ENCODE measurements around the gene HCFC1R1. TPM values are rescaled to one million over a fixed set of nuclear protein-coding genes. Genes with fewer than 3 reads are reported as not detected.

HCFC1R1 gene
- total RNA-seq, 2 donors from 2014 or later: 49.8 to 59.1 TPM

DNA sequence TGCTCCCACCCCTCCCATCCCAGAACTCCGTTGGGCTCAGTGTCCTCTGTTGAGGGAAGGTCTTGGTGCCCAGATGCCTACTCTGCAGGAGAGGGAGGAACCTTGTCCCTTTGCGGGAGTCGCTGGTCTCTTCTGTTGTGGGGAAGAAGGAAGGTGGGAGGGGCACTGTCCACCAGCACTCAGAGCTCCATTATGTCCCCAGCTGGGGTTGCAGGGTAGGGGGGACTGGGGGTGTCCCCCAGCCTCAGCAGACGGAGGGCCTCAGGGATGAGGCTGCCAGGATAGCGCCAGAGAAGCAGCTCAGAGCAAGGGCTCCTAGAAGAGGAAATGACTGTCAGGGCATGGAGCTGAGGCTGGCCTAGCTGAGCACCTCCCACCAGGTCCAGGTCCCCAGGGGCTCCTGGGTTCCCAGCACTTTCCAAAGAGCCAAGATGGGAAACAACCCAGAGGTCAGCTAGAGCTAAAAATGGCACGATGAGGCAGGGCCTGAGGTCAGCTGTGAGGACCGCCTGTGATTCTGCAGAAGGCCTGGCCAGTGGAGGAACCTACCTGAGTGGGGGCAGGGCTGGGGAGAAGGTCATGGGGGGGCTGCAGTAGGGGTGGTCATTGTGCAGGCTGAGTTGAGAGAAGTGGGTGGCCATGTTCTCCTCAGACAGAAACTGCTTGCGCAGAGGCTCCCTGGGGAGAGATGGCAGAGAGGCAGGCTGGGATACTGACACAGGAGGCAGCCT is 893 bp downstream of the HCFC1R1 start:
- H3K27ac ChIP-seq (ENCODE audit: low read depth, low read length): peak overlapping the region; percentile 90
- TF ChIP-seq, protein P1, sequence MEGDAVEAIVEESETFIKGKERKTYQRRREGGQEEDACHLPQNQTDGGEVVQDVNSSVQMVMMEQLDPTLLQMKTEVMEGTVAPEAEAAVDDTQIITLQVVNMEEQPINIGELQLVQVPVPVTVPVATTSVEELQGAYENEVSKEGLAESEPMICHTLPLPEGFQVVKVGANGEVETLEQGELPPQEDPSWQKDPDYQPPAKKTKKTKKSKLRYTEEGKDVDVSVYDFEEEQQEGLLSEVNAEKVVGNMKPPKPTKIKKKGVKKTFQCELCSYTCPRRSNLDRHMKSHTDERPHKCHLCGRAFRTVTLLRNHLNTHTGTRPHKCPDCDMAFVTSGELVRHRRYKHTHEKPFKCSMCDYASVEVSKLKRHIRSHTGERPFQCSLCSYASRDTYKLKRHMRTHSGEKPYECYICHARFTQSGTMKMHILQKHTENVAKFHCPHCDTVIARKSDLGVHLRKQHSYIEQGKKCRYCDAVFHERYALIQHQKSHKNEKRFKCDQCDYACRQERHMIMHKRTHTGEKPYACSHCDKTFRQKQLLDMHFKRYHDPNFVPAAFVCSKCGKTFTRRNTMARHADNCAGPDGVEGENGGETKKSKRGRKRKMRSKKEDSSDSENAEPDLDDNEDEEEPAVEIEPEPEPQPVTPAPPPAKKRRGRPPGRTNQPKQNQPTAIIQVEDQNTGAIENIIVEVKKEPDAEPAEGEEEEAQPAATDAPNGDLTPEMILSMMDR (conservative IDR thresholded peaks at IDR 0.05): no peak
- H3K4me1 Mint-ChIP-seq: peaks cover 29% of the 10 kb centered on the region

DNA sequence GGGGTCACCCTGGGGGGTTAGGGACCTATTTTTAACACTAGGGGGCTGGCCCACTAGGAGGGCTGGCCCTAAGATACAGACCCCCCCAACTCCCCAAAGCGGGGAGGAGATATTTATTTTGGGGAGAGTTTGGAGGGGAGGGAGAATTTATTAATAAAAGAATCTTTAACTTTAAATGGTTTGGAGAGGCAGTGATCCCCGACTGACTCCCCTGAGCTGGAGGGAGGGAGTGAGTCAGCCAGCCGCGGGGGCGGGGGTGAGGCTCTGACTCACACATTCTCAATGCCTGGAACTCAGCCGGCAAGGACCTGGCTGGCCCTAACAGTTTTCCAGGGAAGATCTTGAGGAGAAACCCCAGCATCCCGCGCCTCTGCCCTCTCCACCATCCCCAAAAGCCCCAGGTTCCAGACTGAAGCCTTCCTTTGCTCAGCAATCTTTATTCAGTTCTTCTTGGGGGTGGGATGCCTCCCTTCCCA is 1.5 kb downstream of the HCFC1R1 start:
- H3K36me3 ChIP-seq (ENCODE audit: control insufficient read depth, insufficient read depth, low read length): peaks cover 28% of the 10 kb centered on the region
- DNase-seq: peak; percentile 95
- Mint-ChIP-seq H3K4me1 (peaks cover 29% of the 10 kb centered on the region), H3K27me3 (ENCODE audit: insufficient read depth) (no peaks in the 10 kb centered on the region), H3K36me3 (ENCODE audit: low read depth) (peaks cover 20% of the 10 kb centered on the region), H3K4me3 (peak overlapping the region; percentile 83), H3K9me3 (no peaks in the 10 kb centered on the region), H3K27ac (peak overlapping the region; percentile 99)
- H3K27ac ChIP-seq (ENCODE audit: low read depth, low read length): peak overlapping the region; percentile 95
- H3K27me3 ChIP-seq (ENCODE audit: control insufficient read depth, insufficient read depth, low read length, poor library complexity, severe bottlenecking): no peaks in the 10 kb centered on the region
- 0 to 9% methylated on average over 4 to 7 of the region's 8 CpGs for WGBS, 2 experiments (ENCODE audit: insufficient coverage in 1 of 2, insufficient read length in 1 of 2)
- peak overlapping the region; percentile 99 for H3K9ac ChIP-seq (ENCODE audit: extremely low read depth, low read length, poor library complexity, severe bottlenecking)
- peak overlapping the region; percentile 97 for H3K4me3 ChIP-seq (ENCODE audit: low read length)
- no peaks in the 10 kb centered on the region for H3K9me3 ChIP-seq (ENCODE audit: control insufficient read depth, low read length)
- TF ChIP-seq, protein P1 (conservative IDR thresholded peaks at IDR 0.05): no peak
- peaks cover 12% of the 10 kb centered on the region for H3K4me1 ChIP-seq (ENCODE audit: control insufficient read depth, insufficient read depth, low read length)

More for the DNA sequence above, 893 bp downstream of the HCFC1R1 start:
- Mint-ChIP-seq H3K36me3 (ENCODE audit: low read depth) (peaks cover 23% of the 10 kb centered on the region), H3K4me3 (peak overlapping the region; percentile 83), H3K9me3 (no peaks in the 10 kb centered on the region), H3K27me3 (ENCODE audit: insufficient read depth) (no peaks in the 10 kb centered on the region), H3K27ac (peak overlapping the region; percentile 99)
- Histone ChIP-seq H3K4me3 (ENCODE audit: low read length) (peak overlapping the region; percentile 97), H3K9me3 (ENCODE audit: control insufficient read depth, low read length) (no peaks in the 10 kb centered on the region), H3K36me3 (ENCODE audit: control insufficient read depth, insufficient read depth, low read length) (peaks cover 30% of the 10 kb centered on the region), H3K4me1 (ENCODE audit: control insufficient read depth, insufficient read depth, low read length) (peaks cover 12% of the 10 kb centered on the region), H3K27me3 (ENCODE audit: control insufficient read depth, insufficient read depth, low read length, poor library complexity, severe bottlenecking) (no peaks in the 10 kb centered on the region), H3K9ac (ENCODE audit: extremely low read depth, low read length, poor library complexity, severe bottlenecking) (peak overlapping the region; percentile 99)
- 32 to 34% methylated on average over 3 to 8 of the region's 8 CpGs for WGBS, 2 experiments (ENCODE audit: insufficient coverage in 1 of 2, insufficient read length in 1 of 2)
- peak; percentile 87 for DNase-seq

DNA sequence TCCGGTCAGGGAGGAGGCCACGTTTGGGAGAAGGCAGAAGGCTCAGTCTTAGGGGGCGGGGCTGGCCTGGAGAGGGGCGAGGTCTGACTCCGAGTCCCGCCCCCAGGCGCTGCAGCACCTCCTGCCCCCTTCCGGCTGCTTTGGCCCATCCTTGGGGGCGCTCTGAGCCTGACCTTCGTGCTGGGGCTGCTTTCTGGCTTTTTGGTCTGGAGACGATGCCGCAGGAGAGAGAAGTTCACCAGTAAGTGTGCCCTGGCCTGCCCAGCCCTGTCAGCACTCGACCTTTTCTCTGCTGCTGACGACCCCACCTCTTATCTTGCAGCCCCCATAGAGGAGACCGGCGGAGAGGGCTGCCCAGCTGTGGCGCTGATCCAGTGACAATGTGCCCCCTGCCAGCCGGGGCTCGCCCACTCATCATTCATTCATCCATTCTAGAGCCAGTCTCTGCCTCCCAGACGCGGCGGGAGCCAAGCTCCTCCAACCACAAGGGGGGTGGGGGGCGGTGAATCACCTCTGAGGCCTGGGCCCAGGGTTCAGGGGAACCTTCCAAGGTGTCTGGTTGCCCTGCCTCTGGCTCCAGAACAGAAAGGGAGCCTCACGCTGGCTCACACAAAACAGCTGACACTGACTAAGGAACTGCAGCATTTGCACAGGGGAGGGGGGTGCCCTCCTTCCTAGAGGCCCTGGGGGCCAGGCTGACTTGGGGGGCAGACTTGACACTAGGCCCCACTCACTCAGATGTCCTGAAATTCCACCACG is 2.1 kb downstream of the HCFC1R1 start:
- Histone ChIP-seq H3K36me3 (ENCODE audit: control insufficient read depth, insufficient read depth, low read length) (peaks cover 22% of the 10 kb centered on the region), H3K9ac (ENCODE audit: extremely low read depth, low read length, poor library complexity, severe bottlenecking) (peak overlapping the region; percentile 99), H3K9me3 (ENCODE audit: control insufficient read depth, low read length) (no peaks in the 10 kb centered on the region), H3K27ac (ENCODE audit: low read depth, low read length) (peak overlapping the region; percentile 95), H3K4me3 (ENCODE audit: low read length) (peak overlapping the region; percentile 97), H3K27me3 (ENCODE audit: control insufficient read depth, insufficient read depth, low read length, poor library complexity, severe bottlenecking) (no peaks in the 10 kb centered on the region), H3K4me1 (ENCODE audit: control insufficient read depth, insufficient read depth, low read length) (peaks cover 12% of the 10 kb centered on the region)
- H3K27ac Mint-ChIP-seq: peak overlapping the region; percentile 99
- DNase-seq: peak; percentile 95
- 0 to 1% methylated on average over 14 to 25 of the region's 25 CpGs for WGBS, 2 experiments (ENCODE audit: insufficient coverage in 1 of 2, insufficient read length in 1 of 2)
- H3K36me3 Mint-ChIP-seq (ENCODE audit: low read depth): peaks cover 18% of the 10 kb centered on the region
- peak overlapping the region; percentile 83 for H3K4me3 Mint-ChIP-seq
- TF ChIP-seq, protein P1 (conservative IDR thresholded peaks at IDR 0.05): peak; percentile 74
- H3K4me1 Mint-ChIP-seq: peaks cover 29% of the 10 kb centered on the region
- no peaks in the 10 kb centered on the region for H3K9me3 Mint-ChIP-seq
- H3K27me3 Mint-ChIP-seq (ENCODE audit: insufficient read depth): no peaks in the 10 kb centered on the region
